Measurements from ENCODE around the gene ZNF620.
"Not testable (repeated sequence)": the region's sequence is repeated elsewhere in the genome, so short reads cannot be mapped to it uniquely, and the experiment has no call there.

The ZNF620 gene

DNA sequence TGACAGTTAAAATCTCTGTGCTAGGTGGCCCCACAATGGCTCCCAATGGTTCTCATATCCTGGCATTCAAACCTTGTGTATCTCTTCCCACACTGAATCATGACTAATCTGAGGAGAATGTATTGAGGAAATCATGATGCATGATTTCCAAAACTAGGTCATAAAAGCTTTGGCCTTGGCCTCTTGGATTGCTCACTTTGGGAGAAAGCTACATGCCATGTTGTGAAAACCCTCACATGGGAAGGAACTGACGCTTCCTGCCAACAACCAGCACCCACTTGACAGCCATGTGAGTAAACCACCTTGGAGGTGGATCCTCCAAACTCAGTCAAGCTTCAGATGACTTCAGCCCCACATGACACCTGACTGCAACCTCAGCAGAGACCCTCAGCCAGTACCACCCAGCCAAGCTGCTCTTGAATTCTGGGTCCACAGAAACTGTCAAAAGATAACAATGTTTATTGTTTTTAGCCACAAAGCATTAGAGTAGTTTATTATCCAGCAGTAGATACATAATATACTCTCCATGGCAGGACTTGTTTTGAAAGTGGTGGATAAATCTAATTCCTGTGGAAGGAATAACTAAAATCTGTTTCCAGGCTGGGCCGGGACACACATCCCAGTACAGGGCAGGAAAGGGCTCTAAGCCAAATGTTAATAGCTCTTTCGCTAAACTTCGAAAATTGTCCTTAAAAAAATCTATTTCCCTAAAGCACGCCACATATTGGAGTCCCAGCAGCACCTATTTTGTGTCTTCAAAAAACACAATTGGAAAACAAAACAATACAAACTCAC is 1.0 kb upstream of the ZNF620 start:
- DNase-seq = no peak

DNA sequence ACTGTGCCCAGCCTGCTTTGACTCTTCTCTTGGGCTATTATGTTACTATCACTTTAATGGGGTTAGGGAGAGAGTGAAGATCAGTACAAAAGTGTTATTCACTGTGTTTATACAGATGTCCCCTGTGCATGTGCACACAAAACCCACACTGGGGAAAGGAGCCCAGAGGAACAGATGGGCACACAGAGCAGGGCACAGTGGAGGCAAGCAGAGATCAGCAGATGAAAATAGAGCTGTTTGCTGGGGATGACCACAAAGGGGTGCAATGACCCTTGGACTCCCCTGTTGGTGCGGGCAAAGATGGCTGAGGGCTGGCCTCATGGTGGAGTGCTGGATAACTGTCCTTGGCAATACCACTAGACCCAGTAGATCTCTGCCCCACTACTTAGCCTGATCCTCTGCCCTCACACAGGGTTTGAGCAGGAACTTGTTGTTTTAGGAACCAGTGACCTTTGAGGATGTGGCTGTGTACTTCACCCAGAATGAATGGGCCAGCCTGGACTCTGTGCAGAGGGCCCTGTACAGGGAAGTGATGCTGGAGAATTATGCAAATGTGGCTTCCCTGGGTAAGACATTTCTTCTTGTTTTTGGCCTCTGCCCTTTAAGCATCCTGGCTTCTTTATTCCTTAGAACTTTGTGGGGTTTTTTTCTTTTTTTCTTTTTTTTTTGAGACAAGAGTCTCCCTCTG is 5.3 kb downstream of the ZNF620 start:
- no peak for DNase-seq

DNA sequence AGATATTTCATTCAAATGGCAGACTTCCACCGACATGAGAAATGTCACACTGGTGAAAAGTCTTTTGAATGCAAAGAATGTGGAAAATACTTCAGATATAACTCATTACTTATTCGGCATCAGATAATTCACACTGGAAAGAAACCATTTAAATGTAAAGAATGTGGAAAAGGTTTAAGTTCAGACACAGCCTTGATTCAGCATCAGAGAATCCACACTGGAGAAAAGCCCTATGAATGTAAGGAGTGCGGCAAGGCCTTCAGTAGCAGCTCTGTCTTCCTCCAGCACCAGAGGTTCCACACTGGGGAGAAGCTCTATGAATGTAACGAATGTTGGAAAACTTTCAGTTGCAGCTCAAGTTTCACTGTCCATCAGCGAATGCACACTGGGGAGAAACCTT is 10.4 kb downstream of the ZNF620 start:
- DNase-seq = no peak

DNA sequence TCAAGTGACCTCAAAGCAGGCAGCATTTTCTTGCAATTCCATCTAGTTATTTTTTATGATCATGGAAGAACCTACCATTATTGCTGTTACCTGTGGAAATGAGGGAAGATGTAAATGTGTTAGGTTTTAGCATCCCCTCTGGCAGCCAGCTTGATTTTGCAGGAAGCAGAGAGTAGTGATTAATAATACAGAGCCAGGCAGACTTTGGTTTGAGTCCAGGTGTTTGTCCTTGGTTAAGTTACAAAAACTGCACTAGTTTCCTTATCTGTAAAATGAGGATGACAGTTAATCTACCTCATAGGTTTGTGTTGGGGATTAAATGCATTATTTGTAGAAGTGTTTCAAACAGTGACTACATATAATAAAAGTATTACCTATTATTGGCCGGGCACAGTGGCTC is 12.2 kb downstream of the ZNF620 start:
- DNase-seq = no peak

DNA sequence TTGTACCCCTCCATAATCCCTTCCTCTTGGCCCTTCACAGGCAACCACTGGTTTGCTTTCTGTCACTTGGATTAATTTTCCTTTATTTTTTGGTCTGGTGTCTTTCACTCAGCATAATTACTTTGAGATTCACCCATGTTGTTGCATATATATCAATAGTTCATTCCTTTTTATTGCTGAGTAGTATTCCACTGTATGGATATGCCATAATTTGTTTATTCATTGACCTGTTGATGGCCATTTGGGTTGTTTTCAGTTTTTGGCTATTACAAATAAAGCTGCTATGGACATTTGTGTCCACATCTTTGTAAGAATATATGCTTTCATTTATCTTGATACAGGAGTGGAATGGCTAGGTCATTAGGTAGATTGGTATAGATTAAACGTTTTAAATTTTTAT is 13.0 kb downstream of the ZNF620 start:
- DNase-seq = no peak

DNA sequence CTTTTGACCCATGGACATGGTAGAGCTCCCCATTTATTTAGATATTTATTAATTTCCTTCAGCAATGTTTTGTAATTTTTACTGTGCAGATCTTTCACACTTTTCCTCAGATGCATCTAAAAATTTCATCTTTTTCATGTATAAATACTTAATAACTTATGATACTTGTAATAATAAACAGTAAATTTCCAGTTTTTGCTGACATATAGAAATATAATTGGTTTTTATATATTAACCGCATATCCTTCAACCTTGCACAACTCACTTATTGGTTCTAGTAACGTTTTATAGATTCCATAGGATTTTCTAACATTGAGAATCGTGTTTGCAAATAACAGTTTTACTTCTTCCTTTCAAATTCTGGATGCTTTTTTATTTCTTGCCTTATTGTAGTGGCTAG is 15.4 kb downstream of the ZNF620 start:
- no peak for DNase-seq

DNA sequence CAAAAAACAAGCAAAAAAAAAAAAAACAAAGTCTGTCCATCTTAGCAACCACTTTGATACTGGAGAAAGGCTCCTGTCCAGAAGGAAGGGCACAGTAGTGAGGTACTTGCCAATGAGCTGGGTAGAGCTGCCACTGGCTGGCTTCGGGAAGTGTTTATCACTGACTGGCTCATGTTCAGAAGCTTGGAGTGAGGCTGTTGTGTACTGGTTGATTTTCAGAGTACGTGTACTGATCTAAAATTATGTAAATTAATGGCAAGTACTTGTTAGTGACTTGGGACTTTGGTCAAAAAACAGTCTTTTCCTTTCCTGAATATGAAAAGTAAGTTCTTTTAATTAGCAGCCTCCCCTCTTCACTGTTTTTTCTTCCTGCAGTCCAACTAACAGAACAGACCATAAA is 17.9 kb downstream of the ZNF620 start:
- no peak for DNase-seq

DNA sequence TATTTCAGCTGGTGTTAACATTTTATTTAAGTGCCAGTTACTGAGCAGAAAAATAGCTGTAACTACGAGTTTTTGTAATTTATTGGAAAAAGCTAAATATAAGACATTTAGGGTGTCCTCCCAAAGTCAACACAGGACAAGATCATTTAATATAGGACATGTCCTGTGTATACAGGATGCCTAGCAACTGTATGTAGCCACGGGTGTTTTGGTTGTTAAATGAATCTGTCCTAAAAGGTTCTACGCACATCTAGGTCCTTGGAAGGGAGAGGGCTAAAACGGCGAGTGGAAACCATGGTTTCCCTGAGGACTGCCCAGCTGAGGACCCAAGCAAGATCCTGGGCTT is 18.4 kb downstream of the ZNF620 start:
- DNase-seq = no peak

DNA sequence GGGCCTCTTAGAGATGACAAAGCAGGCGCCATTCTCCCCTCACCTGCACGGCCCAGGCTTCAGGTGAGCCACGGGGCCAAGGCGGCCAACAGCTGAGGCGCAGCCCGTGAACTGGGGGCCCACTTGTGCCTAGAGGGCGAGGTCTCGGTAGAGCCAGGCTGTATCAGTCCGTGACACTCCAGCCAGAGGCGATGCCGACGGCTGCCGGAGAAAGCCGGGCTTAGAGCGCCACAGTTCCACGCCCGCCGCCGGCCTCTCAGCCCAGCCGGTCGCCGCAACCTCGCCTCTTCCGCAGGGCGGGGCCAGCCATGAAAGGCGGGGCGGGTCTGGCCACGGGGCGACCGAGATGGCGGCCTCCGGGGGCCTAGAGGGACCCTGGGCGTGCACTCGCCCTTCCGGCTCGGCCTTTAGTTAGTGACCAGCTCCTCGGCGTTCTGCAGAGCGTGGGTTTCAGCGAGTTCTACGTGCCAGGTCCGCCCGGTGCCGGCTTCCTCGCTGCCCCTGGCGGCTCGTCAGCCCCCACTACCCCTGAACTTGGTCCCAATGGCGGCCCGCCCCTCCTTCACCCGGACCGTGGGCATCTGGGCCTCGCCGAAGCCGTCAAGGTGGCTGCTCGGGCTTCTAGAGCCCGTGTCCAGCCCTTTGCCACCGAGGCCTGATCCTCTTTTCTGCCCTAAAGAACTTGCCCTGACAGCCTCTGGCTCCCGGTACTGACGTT is 18.9 kb downstream of the ZNF620 start, which contains the start of gene ZNF621:
Gene ZNF621 (plus strand): TSS at position 393 of the 718 bp plus-strand sequence. CDS start 881 bp downstream, outside the sequence.
- peak; percentile 74 for DNase-seq

DNA sequence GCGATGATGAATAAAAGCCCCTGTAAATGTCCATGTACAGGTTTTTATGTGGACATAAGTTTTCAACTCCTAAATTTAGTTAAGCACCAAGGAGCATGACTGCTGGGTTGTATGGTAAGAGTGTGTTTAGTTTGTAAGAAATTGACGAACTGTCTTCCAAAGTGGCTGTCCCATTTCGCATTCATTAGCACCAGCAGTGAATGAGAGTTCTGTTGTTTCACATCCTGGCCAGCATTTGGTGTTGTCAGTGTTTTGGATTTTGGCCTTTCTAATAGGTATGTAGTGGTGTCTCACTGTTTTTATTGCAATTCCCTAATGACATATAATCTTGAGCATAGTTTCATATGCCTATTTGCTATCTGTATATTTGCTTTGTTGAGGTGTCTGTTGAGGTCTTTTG is 22.6 kb downstream of the ZNF620 start:
- no peak for DNase-seq

DNA sequence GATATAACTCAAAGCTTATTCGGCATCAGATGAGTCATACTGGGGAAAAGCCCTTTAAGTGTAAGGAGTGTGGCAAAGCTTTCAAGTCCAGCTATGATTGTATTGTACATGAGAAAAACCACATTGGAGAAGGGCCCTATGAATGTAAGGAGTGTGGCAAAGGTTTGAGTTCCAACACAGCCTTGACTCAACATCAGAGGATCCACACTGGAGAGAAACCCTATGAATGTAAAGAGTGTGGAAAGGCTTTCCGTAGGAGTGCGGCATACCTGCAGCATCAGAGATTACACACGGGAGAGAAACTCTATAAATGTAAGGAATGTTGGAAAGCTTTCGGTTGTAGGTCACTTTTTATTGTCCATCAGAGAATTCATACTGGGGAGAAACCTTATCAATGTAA is 26.4 kb downstream of the ZNF620 start:
- DNase-seq = no peak

DNA sequence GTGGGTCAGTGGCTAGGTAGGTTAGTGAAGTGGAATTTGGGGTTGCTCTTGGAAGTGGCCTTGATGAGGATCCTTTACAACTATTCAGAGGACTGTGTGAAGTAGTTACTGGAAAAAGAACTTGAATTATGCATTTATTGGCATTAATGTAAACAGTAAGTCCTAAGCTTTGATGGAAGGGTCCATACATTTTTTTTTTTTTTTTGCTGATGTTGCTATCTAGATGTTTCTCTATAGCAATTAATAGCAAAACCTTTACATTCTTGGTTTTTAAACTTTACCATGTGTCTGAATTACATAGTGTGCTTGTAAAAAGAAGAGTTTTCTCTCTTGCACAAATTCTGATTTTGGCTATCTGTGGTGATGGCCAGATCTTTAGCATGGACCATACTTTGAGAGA is 28.4 kb downstream of the ZNF620 start:
- DNase-seq = no peak

DNA sequence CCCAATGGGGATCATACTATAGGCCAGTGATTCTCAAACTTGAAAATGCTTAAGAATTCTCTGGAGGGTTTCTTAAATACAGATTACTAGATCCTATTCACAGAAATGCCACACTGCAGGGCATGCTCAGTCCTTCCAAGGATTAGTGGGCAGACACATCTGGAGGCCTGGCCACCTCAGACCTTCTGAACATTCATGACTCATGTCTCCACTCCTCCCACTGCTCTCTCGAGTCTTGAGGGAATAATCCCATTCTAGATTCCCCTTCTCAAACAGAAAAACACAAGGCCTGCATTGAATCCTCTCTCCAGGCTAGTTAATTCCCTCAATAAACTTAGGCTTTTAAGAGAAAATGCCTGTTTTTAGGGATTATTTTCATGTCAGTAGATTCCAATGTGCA is 41.0 kb downstream of the ZNF620 start:
- peak; percentile 73 for DNase-seq

DNA sequence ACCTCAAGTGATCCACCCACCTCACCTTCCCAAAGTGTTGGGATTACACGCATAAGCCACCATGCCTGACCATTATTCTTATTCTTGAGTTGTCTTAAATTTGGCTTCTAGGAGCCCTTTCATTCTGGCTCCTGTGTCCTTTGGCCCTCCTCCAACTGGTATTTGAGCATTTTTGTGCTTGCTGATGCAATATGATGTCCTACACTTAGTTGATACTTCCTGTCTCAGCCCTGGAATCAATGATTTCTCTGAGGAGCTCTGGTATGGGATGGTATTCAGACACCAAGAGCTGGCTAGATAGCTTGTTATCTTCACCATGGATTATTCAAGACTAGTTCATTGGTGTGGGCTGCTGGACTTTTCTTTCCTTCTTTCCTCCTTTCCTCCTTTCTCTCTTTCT is 44.3 kb downstream of the ZNF620 start:
- no peak for DNase-seq

DNA sequence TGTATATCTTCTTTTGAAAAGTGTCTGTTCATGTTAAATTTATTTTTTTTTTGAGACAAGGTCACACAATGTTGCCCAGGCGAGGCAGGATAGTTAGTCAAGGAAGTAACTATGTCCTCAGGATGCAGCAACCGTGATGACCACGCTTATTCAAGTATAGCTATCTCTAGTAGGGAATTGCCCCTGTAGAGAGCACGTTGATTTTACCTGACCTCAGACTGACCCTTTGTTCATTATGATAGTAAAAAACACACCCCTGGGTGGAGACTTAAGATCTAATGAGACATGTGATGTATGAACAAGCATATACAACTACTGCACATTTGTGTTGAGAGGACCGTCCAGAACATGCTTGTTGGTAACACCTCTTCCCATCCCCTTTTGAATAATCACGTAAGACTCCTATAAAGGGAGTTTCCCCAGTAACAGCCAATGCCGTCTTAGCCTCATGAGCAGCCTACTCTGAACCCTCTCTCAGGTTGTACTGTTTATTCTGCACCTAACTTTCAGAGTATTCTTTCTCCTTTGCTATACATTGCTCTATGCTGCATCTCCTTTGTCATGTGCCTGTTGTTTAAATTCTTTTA is 51.8 kb downstream of the ZNF620 start:
- no peak for DNase-seq

DNA sequence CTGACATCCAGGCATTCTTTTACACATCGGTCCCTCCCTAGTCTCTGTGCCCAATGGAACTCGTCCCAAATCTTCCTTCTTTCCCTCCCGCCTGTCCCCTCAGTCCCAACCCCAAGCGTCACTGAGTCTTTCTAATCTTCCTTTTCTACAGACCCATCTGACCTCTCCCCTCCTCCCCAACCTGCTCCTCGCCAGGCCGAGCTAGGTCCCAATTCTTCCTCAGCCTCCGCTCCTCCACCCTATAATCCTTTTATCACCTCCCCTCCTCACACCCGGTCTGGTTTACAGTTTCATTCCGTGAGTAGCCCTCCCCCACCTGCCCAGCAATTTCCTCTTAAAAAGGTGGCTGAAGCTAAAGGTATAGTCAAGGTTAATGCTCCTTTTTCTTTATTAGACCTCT is 56.6 kb downstream of the ZNF620 start:
- not testable (repeated sequence) for DNase-seq

DNA sequence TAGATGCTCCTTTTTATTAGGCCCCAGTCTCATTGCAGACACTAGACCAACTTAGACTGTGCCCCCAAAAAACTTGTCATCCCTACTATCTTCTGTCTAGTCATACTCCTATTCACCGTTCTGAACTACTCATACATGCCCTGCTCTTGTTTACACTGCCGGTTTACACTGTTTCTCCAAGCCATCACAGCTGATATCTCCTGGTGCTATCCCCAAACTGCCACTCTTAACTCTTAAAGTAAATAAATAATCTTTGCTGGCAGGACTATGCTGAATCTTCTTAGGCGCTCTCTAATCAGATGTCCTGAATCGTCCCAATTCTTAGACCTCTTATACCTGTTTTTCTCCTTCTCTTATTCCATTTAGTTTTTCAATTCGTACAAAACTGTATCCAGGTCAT is 59.8 kb downstream of the ZNF620 start:
- DNase-seq = not testable (repeated sequence)

DNA sequence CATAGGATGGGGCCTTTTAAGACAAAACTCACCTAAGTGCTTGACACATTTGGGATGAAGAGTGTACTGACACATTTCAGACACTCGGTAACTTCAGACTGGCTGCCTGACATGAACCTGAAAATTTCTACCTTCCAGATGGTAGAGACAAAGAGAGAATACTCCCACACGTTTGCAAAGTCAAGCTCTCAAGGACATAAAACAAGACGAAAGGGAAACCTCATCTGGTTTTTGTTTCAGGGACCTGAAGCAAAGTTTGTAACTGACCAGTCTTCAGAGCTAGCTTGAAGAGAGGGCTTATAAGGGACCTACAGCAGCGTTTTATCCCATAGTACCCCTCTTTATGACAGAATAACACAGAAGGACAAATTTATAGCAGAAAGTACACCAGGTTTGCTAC is 60.9 kb downstream of the ZNF620 start:
- no peak for DNase-seq
